Activated CD8-positive, alpha-beta T cell treated with anti-CD3 and anti-CD28 coated beads, Interleukin-2, amount 10 ng/mL, durations not matched to agents 7 days and 5 days (primary cell): ENCODE measurements around the gene POLR1G. TPM values are rescaled to one million over a fixed set of nuclear protein-coding genes. Genes with fewer than 3 reads are reported as not detected.
"Not testable (repeated sequence)": the region's sequence is repeated elsewhere in the genome, so short reads cannot be mapped to it uniquely, and the experiment has no call there.

ENCODE experiments used
- ATAC-seq: fragments of 150-1000 bp; cut with Tn5 transposase; one replicate; pipeline ENCODE4 v1.10.0; 2021; ENCODE audit warnings: moderate library complexity
- CTCF ChIA-PET: fragments of 350-600 bp; sonication (Branson Sonifier 250); formaldehyde crosslinking; loops from one replicate; lab custom pipeline; 2021; ENCODE audit warnings: antibody characterized with exemption; lab: Charles Lee
- POLR2A ChIA-PET: fragments of 350-600 bp; sonication (Branson Sonifier 250); formaldehyde crosslinking; loops from one replicate; lab custom pipeline; 2021; ENCODE audit warnings: antibody characterized with exemption; lab: Charles Lee
- DNase-seq: peaks from one replicate; pipeline ENCODE4 v3.0.0-alpha.2; 2020
- H3K27ac Mint-ChIP-seq: one replicate; pipeline ENCODE4 v1.8.0; 2021; ENCODE audit warnings: mild to moderate bottlenecking, mixed read lengths
- H3K27me3 Mint-ChIP-seq: one replicate; pipeline ENCODE4 v1.8.0; 2021; ENCODE audit warnings: low read depth, mixed read lengths
- H3K36me3 Mint-ChIP-seq: one replicate; pipeline ENCODE4 v1.8.0; 2021; ENCODE audit warnings: low read depth, mixed read lengths
- H3K4me1 Mint-ChIP-seq: one replicate; pipeline ENCODE4 v1.8.0; 2021; ENCODE audit warnings: low read depth, mixed read lengths
- H3K4me3 Mint-ChIP-seq: one replicate; pipeline ENCODE4 v1.8.0; 2021; ENCODE audit warnings: mild to moderate bottlenecking, mixed read lengths
- H3K9me3 Mint-ChIP-seq: one replicate; pipeline ENCODE4 v1.8.0; 2022; ENCODE audit warnings: mixed read lengths; ENCODE audit not compliant: insufficient read depth
- total RNA-seq, 2 experiments: library from RNA; stranded (reverse); gene quantifications; one replicate each; pipeline ENCODE4 v1.2.3, GENCODE V29; 2021

The POLR1G gene
- total RNA-seq, 2 experiments from 2014 or later = 9.5 to 10.6 TPM

GRCh38 chr19:45402298-45403061 is 4.0 kb upstream of the POLR1G start:
- no peaks in the 10 kb centered on the region for H3K9me3 Mint-ChIP-seq
- H3K36me3 Mint-ChIP-seq = peaks cover 5% of the 10 kb centered on the region
- no peak for ATAC-seq
- H3K4me1 Mint-ChIP-seq = peaks cover 41% of the 10 kb centered on the region
- CTCF ChIA-PET = interaction anchor here (0.7 to 6.1 kb wide), 12 partner anchors 8 to 83 kb away, joined by 3 to 64 read pairs (median 4); partner anchors contain the start of genes ERCC2 and FOSB
- peaks cover 32% of the 10 kb centered on the region for H3K27me3 Mint-ChIP-seq
- no peak overlapping the region for H3K4me3 Mint-ChIP-seq
- POLR2A ChIA-PET = no interaction called here
- H3K27ac Mint-ChIP-seq = no peak overlapping the region
- no peak for DNase-seq

- POLR2A ChIA-PET = no interaction called here
- Mint-ChIP-seq H3K9me3 (no peaks in the 10 kb centered on the region), H3K27me3 (peaks cover 27% of the 10 kb centered on the region), H3K36me3 (peaks cover 8% of the 10 kb centered on the region), H3K4me1 (peaks cover 44% of the 10 kb centered on the region), H3K4me3 (no peak overlapping the region), H3K27ac (no peak overlapping the region)
- ATAC-seq (no peak), DNase-seq (no peak)
- CTCF ChIA-PET = interaction anchor here (1.0 to 6.1 kb wide), 8 partner anchors 17 to 82 kb away, joined by 3 to 64 read pairs (median 4); partner anchors contain the start of gene FOSB
These were observed 3.2 kb upstream of the POLR1G start for GRCh38 chr19:45403272-45403671.

GRCh38 chr19:45403781-45404556 is 2.5 kb upstream of the POLR1G start:
- CTCF ChIA-PET = interaction anchor here (0.9 to 6.1 kb wide), 16 partner anchors 11 to 242 kb away, joined by 3 to 64 read pairs (median 4); partner anchors contain the start of genes ERCC1 and FOSB
- DNase-seq (peak; percentile 89), ATAC-seq (peak; percentile 22)
- peak overlapping the region; percentile 96 for H3K4me3 Mint-ChIP-seq
- peaks cover 12% of the 10 kb centered on the region for H3K36me3 Mint-ChIP-seq
- H3K27me3 Mint-ChIP-seq = peaks cover 21% of the 10 kb centered on the region
- H3K27ac Mint-ChIP-seq = peak overlapping the region; percentile 57
- H3K9me3 Mint-ChIP-seq = no peaks in the 10 kb centered on the region
- peaks cover 44% of the 10 kb centered on the region for H3K4me1 Mint-ChIP-seq
- POLR2A ChIA-PET = interaction anchor here (0.8 to 1.1 kb wide), 2 partner anchors 33 to 75 kb away, joined by 3 to 4 read pairs; partner anchors contain the start of gene ERCC2

DNA sequence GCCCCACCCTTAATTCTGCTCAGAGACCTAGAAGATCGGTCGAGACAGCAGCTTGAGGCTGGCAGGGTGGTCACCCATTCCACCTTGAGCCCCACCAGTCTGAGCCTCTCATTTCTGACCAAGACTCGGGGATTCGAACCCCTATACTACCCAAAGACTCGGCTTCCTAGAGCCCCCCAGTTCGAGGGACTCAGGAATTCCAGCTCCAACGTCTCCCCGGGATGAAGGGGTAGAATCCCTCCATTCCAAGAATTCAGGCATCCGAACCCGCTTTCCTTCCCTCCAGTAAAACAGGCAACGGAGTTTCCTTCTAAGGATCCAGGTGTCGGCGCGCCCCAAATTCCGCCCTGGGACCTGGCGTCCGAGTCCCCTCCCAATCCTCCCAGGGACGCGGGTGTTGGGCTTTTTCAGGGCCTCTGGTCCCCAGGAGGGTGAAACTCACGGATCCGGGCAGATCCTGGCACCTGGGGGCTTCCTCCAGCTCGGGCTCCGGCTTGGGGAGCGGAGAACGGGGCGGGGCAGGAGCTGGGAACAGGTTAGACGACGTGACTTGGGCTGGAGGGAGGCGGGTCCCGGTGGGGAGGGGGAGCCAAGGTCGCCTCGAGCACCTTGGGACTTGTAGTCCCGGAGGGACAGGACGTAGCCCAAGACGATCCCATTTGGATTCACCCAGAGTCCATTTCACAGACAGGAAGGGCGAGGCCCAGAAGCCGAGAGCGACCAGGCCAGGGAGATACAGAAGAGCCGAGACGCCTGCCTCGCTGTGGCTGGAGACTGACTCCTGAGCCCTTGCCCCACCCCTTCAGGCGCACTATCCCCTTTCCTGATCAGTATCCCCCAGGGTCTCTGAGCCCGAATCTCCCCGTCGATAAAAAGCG is 1.6 kb upstream of the POLR1G start, which contains the start of gene PPP1R13L:
PPP1R13L (minus strand) TSS at position 513 of the 878 bp plus-strand sequence. CDS start 6,751 bp downstream, outside the sequence.
- ChIA-PET POLR2A (interaction anchor here (0.8 to 1.1 kb wide), 2 partner anchors 34 to 74 kb away, joined by 3 to 4 read pairs; partner anchors contain the start of gene ERCC2), CTCF (interaction anchor here (0.9 to 6.1 kb wide), 15 partner anchors 10 to 241 kb away, joined by 3 to 64 read pairs (median 4); partner anchors contain the start of genes ERCC1 and FOSB)
- peaks cover 46% of the 10 kb centered on the region for H3K4me1 Mint-ChIP-seq
- H3K27me3 Mint-ChIP-seq = peaks cover 21% of the 10 kb centered on the region
- DNase-seq (peak; percentile 73), ATAC-seq (peak; percentile 14)
- peaks cover 16% of the 10 kb centered on the region for H3K36me3 Mint-ChIP-seq
- peak within 1 kb of the TSS; percentile 93 for H3K27ac Mint-ChIP-seq
- H3K9me3 Mint-ChIP-seq = no peaks in the 10 kb centered on the region
- peak within 1 kb of the TSS; percentile 96 for H3K4me3 Mint-ChIP-seq

GRCh38 chr19:45405435-45406225 is 814 bp upstream of the POLR1G start:
- ATAC-seq (peak; percentile 59), DNase-seq (peak; percentile 90)
- Mint-ChIP-seq H3K27me3 (peaks cover 21% of the 10 kb centered on the region), H3K27ac (peak overlapping the region; percentile 93), H3K4me1 (peaks cover 46% of the 10 kb centered on the region), H3K36me3 (peaks cover 19% of the 10 kb centered on the region), H3K9me3 (no peaks in the 10 kb centered on the region), H3K4me3 (peak overlapping the region; percentile 96)
- CTCF ChIA-PET = interaction anchor here (1.0 to 6.1 kb wide), 5 partner anchors 25 to 80 kb away, joined by 3 to 64 read pairs (median 16); no protein-coding TSS in a partner anchor
- POLR2A ChIA-PET = interaction anchor here (0.5 to 1.0 kb wide), 4 partner anchors 13 to 352 kb away, joined by 3 to 4 read pairs (median 3); no protein-coding TSS in a partner anchor

- Mint-ChIP-seq H3K27me3 (peaks cover 16% of the 10 kb centered on the region), H3K4me3 (peak overlapping the region; percentile 96), H3K36me3 (peaks cover 27% of the 10 kb centered on the region), H3K9me3 (no peaks in the 10 kb centered on the region), H3K4me1 (peaks cover 46% of the 10 kb centered on the region), H3K27ac (peak overlapping the region; percentile 93)
- POLR2A ChIA-PET = interaction anchor here (0.5 to 0.7 kb wide), 2 partner anchors 26 to 33 kb away, joined by 3 to 6 read pairs; no protein-coding TSS in a partner anchor
- DNase-seq (no peak), ATAC-seq (no peak)
- CTCF ChIA-PET = interaction anchor here (1.4 to 1.6 kb wide), 2 partner anchors 32 to 72 kb away, joined by 4 to 6 read pairs; no protein-coding TSS in a partner anchor
These were observed 589 bp downstream of the POLR1G start for GRCh38 chr19:45407091-45407375.

- not testable (repeated sequence) for H3K9me3 Mint-ChIP-seq, DNase-seq, ATAC-seq, H3K27ac Mint-ChIP-seq
- POLR2A ChIA-PET = interaction anchor here (0.6 to 0.7 kb wide), 2 partner anchors 32 to 1307 kb away, joined by 3 read pairs; no protein-coding TSS in a partner anchor
- CTCF ChIA-PET = interaction anchor here (1.4 to 1.6 kb wide), 2 partner anchors 31 to 71 kb away, joined by 4 to 6 read pairs; no protein-coding TSS in a partner anchor
- peaks cover 28% of the 10 kb centered on the region for H3K36me3 Mint-ChIP-seq
- peak overlapping the region; percentile 96 for H3K4me3 Mint-ChIP-seq
- H3K4me1 Mint-ChIP-seq = peaks cover 46% of the 10 kb centered on the region
- peaks cover 14% of the 10 kb centered on the region for H3K27me3 Mint-ChIP-seq
These were observed 1.1 kb downstream of the POLR1G start for GRCh38 chr19:45407585-45407984.

DNA sequence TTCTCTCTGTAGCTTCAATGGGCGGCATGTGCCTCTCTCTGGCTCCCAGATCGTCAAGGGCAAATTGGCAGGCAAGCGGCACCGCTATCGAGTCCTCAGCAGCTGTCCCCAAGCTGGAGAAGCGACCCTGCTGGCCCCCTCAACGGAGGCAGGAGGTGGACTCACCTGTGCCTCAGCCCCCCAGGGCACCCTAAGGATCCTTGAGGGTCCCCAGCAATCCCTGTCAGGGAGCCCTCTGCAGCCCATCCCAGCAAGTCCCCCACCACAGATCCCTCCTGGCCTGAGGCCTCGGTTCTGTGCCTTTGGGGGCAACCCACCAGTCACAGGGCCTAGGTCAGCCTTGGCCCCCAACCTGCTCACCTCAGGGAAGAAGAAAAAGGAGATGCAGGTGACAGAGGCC is 1.7 kb downstream of the POLR1G start:
- H3K9me3 Mint-ChIP-seq = no peaks in the 10 kb centered on the region
- CTCF ChIA-PET = interaction anchor here (1.4 to 1.6 kb wide), 2 partner anchors 31 to 71 kb away, joined by 4 to 6 read pairs; no protein-coding TSS in a partner anchor

GRCh38 chr19:45408830-45409556 is 2.5 kb downstream of the POLR1G start:
- POLR2A ChIA-PET = interaction anchor here (0.6 kb wide), 1 partner anchor 625 kb away, joined by 4 read pairs; no protein-coding TSS in a partner anchor
- H3K27me3 Mint-ChIP-seq = peaks cover 3% of the 10 kb centered on the region
- H3K27ac Mint-ChIP-seq = no peak overlapping the region
- CTCF ChIA-PET = no interaction called here
- H3K36me3 Mint-ChIP-seq = peaks cover 40% of the 10 kb centered on the region
- ATAC-seq = no peak
- no peak overlapping the region for H3K4me3 Mint-ChIP-seq
- H3K9me3 Mint-ChIP-seq = no peaks in the 10 kb centered on the region
- peaks cover 40% of the 10 kb centered on the region for H3K4me1 Mint-ChIP-seq
- DNase-seq = no peak

More for the DNA sequence above, 1.7 kb downstream of the POLR1G start:
- H3K36me3 Mint-ChIP-seq = peaks cover 31% of the 10 kb centered on the region
- POLR2A ChIA-PET = interaction anchor here (0.6 kb wide), 1 partner anchor 1306 kb away, joined by 3 read pairs; no protein-coding TSS in a partner anchor
- H3K4me1 Mint-ChIP-seq = peaks cover 46% of the 10 kb centered on the region
- peaks cover 11% of the 10 kb centered on the region for H3K27me3 Mint-ChIP-seq
- ATAC-seq (no peak), DNase-seq (no peak)
- H3K27ac Mint-ChIP-seq = peak overlapping the region; percentile 44
- peak overlapping the region; percentile 58 for H3K4me3 Mint-ChIP-seq
